Activated T-helper 17 cell treated with anti-CD3 and anti-CD28 coated beads, Interleukin-2, amount 50 U/mL, for 72 hours (primary cell): ENCODE data around the gene SERPINE1. TPM values are rescaled to one million over a fixed set of nuclear protein-coding genes. Genes with fewer than 3 reads are reported as not detected.
A peak's percentile ranks its signal among the peaks of the same experiment; 100 is the strongest.
"Not testable (repeated sequence)": the region's sequence is repeated elsewhere in the genome, so short reads cannot be mapped to it uniquely, and the experiment has no call there.

Source experiments
- ATAC-seq: fragments of 150-1000 bp; cut with Tn5 transposase; replicated peaks from 2 replicates; pipeline ENCODE4 v1.10.0; 2021; ENCODE audit warnings: mild to moderate bottlenecking, moderate library complexity
- H3K27ac Mint-ChIP-seq: one replicate; pipeline ENCODE4 v1.8.0; 2022; ENCODE audit warnings: mixed read lengths
- H3K27me3 Mint-ChIP-seq: one replicate; pipeline ENCODE4 v1.8.0; 2022; ENCODE audit warnings: mixed read lengths
- H3K36me3 Mint-ChIP-seq: one replicate; pipeline ENCODE4 v1.8.0; 2022; ENCODE audit warnings: low read depth, mild to moderate bottlenecking, mixed read lengths
- H3K4me1 Mint-ChIP-seq: one replicate; pipeline ENCODE4 v1.8.0; 2022; ENCODE audit warnings: mixed read lengths
- H3K4me3 Mint-ChIP-seq: one replicate; pipeline ENCODE4 v1.8.0; 2022; ENCODE audit warnings: mild to moderate bottlenecking, mixed read lengths
- H3K9me3 Mint-ChIP-seq: one replicate; pipeline ENCODE4 v1.8.0; 2022; ENCODE audit warnings: mixed read lengths
- total RNA-seq, 2 donors: library from RNA; stranded (reverse); gene quantifications; one replicate each; pipeline ENCODE4 v1.2.3, GENCODE V29; 2022

The SERPINE1 gene
- total RNA-seq, 2 donors from 2014 or later, result 0.30 to 4.5 TPM

GRCh38 chr7:101124376-101125056 lies 2.4 kb upstream of the SERPINE1 start:
- Mint-ChIP-seq H3K4me1 (peaks cover 24% of the 10 kb centered on the region), H3K27ac (peak overlapping the region; percentile 52), H3K36me3 (no peaks in the 10 kb centered on the region), H3K4me3 (peak overlapping the region; percentile 6), H3K9me3 (no peaks in the 10 kb centered on the region), H3K27me3 (peaks cover 54% of the 10 kb centered on the region)
- peak; percentile 63 for ATAC-seq

DNA sequence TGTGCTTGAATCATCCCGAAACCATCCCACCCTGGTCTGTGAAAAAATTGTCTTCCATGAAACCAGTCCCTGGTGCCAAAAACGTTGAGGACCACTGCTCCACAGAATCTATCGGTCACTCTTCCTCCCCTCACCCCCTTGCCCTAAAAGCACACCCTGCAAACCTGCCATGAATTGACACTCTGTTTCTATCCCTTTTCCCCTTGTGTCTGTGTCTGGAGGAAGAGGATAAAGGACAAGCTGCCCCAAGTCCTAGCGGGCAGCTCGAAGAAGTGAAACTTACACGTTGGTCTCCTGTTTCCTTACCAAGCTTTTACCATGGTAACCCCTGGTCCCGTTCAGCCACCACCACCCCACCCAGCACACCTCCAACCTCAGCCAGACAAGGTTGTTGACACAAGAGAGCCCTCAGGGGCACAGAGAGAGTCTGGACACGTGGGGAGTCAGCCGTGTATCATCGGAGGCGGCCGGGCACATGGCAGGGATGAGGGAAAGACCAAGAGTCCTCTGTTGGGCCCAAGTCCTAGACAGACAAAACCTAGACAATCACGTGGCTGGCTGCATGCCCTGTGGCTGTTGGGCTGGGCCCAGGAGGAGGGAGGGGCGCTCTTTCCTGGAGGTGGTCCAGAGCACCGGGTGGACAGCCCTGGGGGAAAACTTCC lies 784 bp upstream of the SERPINE1 start:
- no peak overlapping the region for H3K27ac Mint-ChIP-seq
- peak; percentile 31 for ATAC-seq
- H3K4me3 Mint-ChIP-seq, result peak overlapping the region; percentile 65
- no peaks in the 10 kb centered on the region for H3K36me3 Mint-ChIP-seq
- H3K27me3 Mint-ChIP-seq, result peaks cover 50% of the 10 kb centered on the region
- H3K4me1 Mint-ChIP-seq, result peaks cover 24% of the 10 kb centered on the region
- no peaks in the 10 kb centered on the region for H3K9me3 Mint-ChIP-seq

DNA sequence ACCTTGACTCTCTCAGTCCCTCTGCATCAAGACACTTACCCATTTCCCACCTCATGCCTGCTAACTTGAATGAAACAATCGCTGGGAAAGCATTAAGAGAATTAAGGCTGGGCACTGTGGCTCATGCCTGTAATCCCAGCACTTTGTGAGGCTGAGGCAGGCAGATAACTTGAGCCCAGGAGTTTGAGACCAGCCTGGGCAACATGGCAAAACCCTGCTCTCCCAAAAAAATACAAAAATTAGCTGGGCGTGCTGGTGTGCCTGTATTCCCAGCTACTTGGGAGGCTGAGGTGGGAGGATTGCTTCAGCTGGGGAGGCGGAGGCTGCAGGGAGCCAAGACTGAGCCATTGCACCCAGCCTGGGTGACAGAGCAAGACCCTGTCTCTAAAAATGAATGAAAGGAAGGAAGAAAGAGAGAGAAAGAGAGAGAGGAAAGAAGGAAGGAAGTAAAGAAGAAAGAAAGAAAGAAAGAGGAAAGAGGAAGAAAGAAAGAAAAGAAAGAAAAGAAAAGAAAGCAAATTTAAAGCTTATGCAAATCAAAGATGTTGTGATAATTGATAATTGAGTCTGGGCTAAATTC lies 646 bp downstream of the SERPINE1 start:
- no peak for ATAC-seq
- Mint-ChIP-seq H3K27ac (peak overlapping the region; percentile 50), H3K9me3 (no peaks in the 10 kb centered on the region), H3K4me3 (peak overlapping the region; percentile 65), H3K36me3 (no peaks in the 10 kb centered on the region), H3K4me1 (peaks cover 18% of the 10 kb centered on the region), H3K27me3 (peaks cover 42% of the 10 kb centered on the region)

GRCh38 chr7:101128040-101128834 lies 1.3 kb downstream of the SERPINE1 start:
- H3K27me3 Mint-ChIP-seq, result peaks cover 40% of the 10 kb centered on the region
- ATAC-seq, result no peak

GRCh38 chr7:101129603-101130117 lies 2.8 kb downstream of the SERPINE1 start:
- Mint-ChIP-seq H3K27ac (no peak overlapping the region), H3K27me3 (peaks cover 43% of the 10 kb centered on the region), H3K4me3 (no peak overlapping the region), H3K36me3 (no peaks in the 10 kb centered on the region), H3K4me1 (peaks cover 19% of the 10 kb centered on the region), H3K9me3 (no peaks in the 10 kb centered on the region)
- ATAC-seq, result no peak

More at GRCh38 chr7:101128040-101128834, 1.3 kb downstream of the SERPINE1 start:
- H3K4me3 Mint-ChIP-seq, result no peak overlapping the region
- H3K36me3 Mint-ChIP-seq, result no peaks in the 10 kb centered on the region
- peaks cover 18% of the 10 kb centered on the region for H3K4me1 Mint-ChIP-seq
- no peak overlapping the region for H3K27ac Mint-ChIP-seq
- H3K9me3 Mint-ChIP-seq, result no peaks in the 10 kb centered on the region

GRCh38 chr7:101132626-101133600 lies 6.0 kb downstream of the SERPINE1 start:
- H3K9me3 Mint-ChIP-seq, H3K36me3 Mint-ChIP-seq, ATAC-seq, H3K4me3 Mint-ChIP-seq: not testable (repeated sequence)
- H3K27ac Mint-ChIP-seq, result peak overlapping the region; percentile 7
- H3K4me1 Mint-ChIP-seq, result peaks cover 14% of the 10 kb centered on the region
- H3K27me3 Mint-ChIP-seq, result peaks cover 22% of the 10 kb centered on the region

DNA sequence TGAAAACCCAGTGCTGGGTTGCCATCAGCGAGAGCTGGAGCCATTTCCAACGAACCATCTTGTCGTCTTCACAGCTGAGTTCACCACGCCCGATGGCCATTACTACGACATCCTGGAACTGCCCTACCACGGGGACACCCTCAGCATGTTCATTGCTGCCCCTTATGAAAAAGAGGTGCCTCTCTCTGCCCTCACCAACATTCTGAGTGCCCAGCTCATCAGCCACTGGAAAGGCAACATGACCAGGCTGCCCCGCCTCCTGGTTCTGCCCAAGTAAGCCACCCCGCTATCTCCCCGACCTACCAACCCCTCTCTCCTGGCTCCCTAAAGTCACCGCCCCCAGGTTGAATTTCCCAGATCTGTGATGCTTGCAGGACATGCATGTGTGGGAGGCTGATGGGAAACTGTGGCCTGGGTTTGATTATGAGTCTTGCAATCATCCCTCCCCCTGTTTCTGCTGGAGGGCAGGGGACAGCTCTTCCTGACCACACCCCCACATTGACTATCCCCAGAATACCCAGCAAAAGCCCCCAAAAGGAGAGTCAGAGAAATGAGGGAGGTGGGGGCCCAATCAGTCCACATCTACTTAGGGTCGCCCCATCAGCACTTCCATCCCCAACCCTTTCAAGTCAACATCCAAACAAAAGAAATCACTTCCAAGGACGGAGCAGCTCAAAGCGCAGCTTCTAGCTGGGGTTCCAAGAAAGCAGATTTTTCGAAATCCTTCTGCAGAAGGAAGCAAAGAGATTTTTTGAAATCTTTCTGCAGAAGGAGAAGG lies 6.9 kb downstream of the SERPINE1 start:
- peaks cover 22% of the 10 kb centered on the region for H3K27me3 Mint-ChIP-seq
- H3K4me1 Mint-ChIP-seq, result peaks cover 21% of the 10 kb centered on the region
- ATAC-seq, result no peak
- H3K4me3 Mint-ChIP-seq, result no peak overlapping the region
- H3K9me3 Mint-ChIP-seq, result no peaks in the 10 kb centered on the region
- H3K27ac Mint-ChIP-seq, result no peak overlapping the region
- H3K36me3 Mint-ChIP-seq, result no peaks in the 10 kb centered on the region

GRCh38 chr7:101134399-101134980 lies 7.6 kb downstream of the SERPINE1 start:
- Mint-ChIP-seq H3K27me3 (peaks cover 20% of the 10 kb centered on the region), H3K36me3 (no peaks in the 10 kb centered on the region), H3K4me1 (peaks cover 21% of the 10 kb centered on the region), H3K4me3 (no peak overlapping the region), H3K27ac (no peak overlapping the region), H3K9me3 (no peaks in the 10 kb centered on the region)
- no peak for ATAC-seq

DNA sequence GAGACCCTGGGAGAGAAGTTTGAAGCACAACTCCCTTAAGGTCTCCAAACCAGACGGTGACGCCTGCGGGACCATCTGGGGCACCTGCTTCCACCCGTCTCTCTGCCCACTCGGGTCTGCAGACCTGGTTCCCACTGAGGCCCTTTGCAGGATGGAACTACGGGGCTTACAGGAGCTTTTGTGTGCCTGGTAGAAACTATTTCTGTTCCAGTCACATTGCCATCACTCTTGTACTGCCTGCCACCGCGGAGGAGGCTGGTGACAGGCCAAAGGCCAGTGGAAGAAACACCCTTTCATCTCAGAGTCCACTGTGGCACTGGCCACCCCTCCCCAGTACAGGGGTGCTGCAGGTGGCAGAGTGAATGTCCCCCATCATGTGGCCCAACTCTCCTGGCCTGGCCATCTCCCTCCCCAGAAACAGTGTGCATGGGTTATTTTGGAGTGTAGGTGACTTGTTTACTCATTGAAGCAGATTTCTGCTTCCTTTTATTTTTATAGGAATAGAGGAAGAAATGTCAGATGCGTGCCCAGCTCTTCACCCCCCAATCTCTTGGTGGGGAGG lies 10.8 kb downstream of the SERPINE1 start:
- Mint-ChIP-seq H3K27ac (peak overlapping the region; percentile 16), H3K4me1 (peaks cover 26% of the 10 kb centered on the region), H3K36me3 (no peaks in the 10 kb centered on the region), H3K9me3 (no peaks in the 10 kb centered on the region), H3K27me3 (peaks cover 13% of the 10 kb centered on the region), H3K4me3 (peak overlapping the region; percentile 66)
- no peak for ATAC-seq

GRCh38 chr7:101138213-101138870 lies 11.4 kb downstream of the SERPINE1 start:
- peak overlapping the region; percentile 66 for H3K4me3 Mint-ChIP-seq
- H3K27me3 Mint-ChIP-seq, result peaks cover 10% of the 10 kb centered on the region

DNA sequence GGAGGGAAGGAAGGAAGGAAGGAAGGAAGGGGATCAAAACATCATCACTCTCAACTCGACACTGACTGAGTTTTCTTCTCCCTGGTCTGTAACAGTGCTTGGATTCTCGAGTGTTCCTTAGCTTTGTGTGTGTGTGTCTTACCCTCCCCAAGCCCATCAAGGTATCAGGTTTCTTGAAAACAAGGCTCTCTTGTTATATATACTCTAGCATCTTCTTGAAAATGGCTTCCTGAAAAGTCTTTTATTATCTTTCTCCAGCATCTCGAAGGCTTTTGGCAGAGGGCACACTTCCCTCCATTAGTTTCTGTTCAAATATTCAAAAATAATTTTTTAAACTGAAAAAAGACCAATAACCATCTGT lies 13.4 kb downstream of the SERPINE1 start:
- Mint-ChIP-seq H3K27ac (no peak overlapping the region), H3K36me3 (no peaks in the 10 kb centered on the region), H3K4me1 (peaks cover 26% of the 10 kb centered on the region)

More at GRCh38 chr7:101138213-101138870, 11.4 kb downstream of the SERPINE1 start:
- Mint-ChIP-seq H3K27ac (peak overlapping the region; percentile 61), H3K4me1 (peaks cover 26% of the 10 kb centered on the region), H3K36me3 (no peaks in the 10 kb centered on the region), H3K9me3 (no peaks in the 10 kb centered on the region)
- ATAC-seq, result peak; percentile 94

More for the DNA sequence above, 13.4 kb downstream of the SERPINE1 start:
- no peak for ATAC-seq
- H3K4me3 Mint-ChIP-seq, result no peak overlapping the region
- no peaks in the 10 kb centered on the region for H3K9me3 Mint-ChIP-seq
- peaks cover 7% of the 10 kb centered on the region for H3K27me3 Mint-ChIP-seq
